Left colon (tissue), 2 donors: ENCODE measurements around the gene MMP3. TPM values are rescaled to one million over a fixed set of nuclear protein-coding genes. Genes with fewer than 3 reads are reported as not detected.
"Not testable (repeated sequence)": the region's sequence is repeated elsewhere in the genome, so short reads cannot be mapped to it uniquely, and the experiment has no call there.

Source experiments
- ATAC-seq: fragments of 200-7000 bp; cut with Tn5 transposase; one replicate; pipeline ENCODE4 v1.9.1; 2020; ENCODE audit warnings: mild to moderate bottlenecking, moderate library complexity
- DNase-seq, 2 donors: peaks; one replicate each; pipeline ENCODE4 v3.0.0-alpha.2; 2020
- intact Hi-C, 2 donors: fragments of 100-400 bp; cut with DNase I in 1 of 2; cut with micrococcal nuclease in 1 of 2; formaldehyde crosslinking; loops; one replicate each; pipeline versions ENCODE4 v1.11.2 to v1.14.0; 2022; cut with DNase I, micrococcal nuclease
- long read RNA-seq: library from polyadenylated mRNA; unstranded; transcript quantifications from one replicate; pipeline ENCODE4 v2.0.0, GENCODE V29; 2021
- total RNA-seq, 2 donors: library from RNA; stranded (reverse); fragmentation: NEBNext Ultra II Directional; extraction: Animal tissue kit (Norgen Biotek cat#: 25700); gene quantifications; one replicate each; pipeline ENCODE4 v1.2.1, GENCODE V29; 2021
- donor health status: DM: no; HTN: no; CAD: no.
- donor health status: DM: yes; HTN: yes; CAD: no.

The MMP3 gene
- total RNA-seq = 1 to 10 TPM in 1 of 2 donors, under 1 TPM in 1; 0.50 to 1.3 TPM
- long read RNA-seq = 0 reads

DNA sequence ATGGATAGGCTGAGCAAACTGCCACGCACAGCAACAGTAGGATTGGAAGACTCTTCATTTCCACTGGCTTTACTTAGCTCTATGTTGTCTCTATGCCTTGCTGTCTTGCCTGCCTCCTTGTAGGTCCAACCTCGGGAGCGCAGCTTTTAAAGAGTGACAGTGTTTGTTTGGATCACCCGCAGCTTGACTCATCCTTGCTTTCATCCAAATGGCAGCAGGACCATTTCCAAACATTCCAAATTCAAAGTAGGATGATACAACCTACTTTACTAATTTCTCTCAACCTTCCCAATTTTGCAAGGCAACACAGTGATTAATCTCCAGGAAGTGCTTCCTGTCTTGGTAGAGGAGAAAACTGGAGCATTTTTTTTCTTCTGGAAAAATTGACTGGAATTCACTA is at the start of gene MMP3:
Gene MMP3, minus strand, starts transcription at position 121 of the 400 bp plus-strand sequence. Its CDS starts 63 bp downstream, at position 58.
- DNase-seq = no peak
- intact Hi-C loops = loop anchor here in 1 of 2 donors (10.0 kb wide), 1 partner anchor 91 kb away; no protein-coding TSS in a partner anchor

DNA sequence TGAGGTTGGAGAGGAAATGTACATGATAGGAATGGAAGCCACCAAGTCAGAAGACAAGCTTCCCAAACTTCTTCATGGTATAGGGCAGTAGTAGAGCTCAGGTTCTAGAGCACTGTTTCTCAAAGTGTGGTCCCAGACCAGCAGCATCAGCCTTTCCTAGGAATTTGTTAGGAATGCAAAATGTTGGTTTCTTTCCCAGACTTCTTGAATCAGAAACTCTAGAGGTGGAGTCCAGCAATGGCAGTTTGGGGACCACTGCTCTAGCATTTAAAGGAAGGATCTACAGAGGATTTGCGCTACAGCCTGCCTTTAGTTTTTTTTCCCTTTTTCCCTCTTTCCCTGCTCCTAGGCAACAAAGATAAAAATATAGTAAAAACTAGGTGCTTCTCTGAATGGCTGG is 48.3 kb upstream of the MMP3 start:
- intact Hi-C loops = loop anchor here in 1 of 2 donors (10.0 kb wide), 1 partner anchor 57 kb away; no protein-coding TSS in a partner anchor
- DNase-seq (no peak), ATAC-seq (no peak)

More for the DNA sequence above, at the start of gene MMP3:
- no peak for ATAC-seq

DNA sequence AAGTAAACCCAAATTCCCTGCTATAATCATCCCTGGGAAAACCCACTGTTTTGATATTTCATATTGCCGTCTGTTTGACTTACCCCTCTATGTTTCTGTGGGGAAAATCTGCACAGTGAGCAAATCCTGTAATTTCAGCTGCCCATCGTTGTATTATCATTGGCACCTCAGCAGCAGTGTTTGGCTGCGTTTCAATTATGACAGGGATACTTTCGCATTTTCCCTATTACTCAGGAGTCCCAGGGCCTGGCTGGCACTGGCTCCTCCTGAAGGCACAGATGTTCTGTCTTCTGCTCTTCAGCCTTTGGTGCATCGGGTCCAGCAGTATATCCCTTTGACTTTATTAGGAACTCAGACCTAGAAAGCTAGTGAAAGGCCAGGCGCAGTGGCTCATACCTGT is 43.6 kb upstream of the MMP3 start:
- intact Hi-C loops = no loop called here
- ATAC-seq (no peak), DNase-seq (no peak)

DNA sequence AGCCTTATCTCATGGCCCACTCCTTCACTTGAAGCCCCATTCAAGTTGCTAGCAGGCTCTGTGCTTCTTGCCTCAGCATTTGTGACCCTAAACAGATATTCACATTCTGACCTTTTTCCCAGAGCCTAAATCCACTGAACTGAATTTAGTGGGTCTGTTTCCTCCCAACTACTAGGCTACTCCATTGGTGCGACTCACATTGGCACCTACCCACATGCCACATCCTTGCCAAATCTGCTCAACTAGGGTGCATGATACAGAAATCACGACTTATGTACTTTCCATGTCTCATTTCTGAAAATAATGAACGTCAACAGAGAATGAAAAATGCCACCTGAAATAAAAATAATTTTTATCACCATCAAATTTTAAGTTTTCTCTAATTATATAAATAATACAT is 39.7 kb upstream of the MMP3 start:
- no peak for ATAC-seq
- intact Hi-C loops = no loop called here
- DNase-seq = no peak

DNA sequence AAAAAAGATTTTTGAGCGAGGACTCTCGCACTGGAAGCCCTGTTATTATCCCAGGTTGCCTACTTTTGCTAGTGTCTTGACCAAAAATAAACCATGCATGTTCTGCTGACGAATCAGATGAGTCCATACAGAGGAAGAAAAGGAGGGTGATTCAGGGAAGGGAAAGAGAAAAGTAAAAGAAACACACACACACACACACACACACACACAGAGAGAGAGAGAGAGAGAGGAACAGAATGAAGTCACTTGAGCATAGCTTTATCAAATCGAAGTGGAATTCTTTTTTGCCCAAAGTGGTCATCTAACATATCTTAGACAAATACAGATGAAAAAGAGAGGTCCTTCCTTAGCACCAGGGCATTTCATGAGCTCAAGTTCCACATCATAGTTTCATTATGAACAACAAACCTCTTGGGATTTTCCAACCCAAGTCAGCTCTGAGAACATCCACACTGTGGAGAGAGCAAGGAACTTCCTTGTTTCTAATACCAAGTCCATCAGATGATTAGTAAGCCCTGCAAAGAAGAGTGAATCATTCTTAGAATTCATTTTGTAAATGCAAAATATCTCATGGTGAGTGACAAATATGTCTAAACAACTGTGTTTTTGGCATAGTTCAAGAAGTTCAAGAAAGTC is 39.1 kb upstream of the MMP3 start:
- no peak for ATAC-seq
- no peak for DNase-seq
- intact Hi-C loops = no loop called here

DNA sequence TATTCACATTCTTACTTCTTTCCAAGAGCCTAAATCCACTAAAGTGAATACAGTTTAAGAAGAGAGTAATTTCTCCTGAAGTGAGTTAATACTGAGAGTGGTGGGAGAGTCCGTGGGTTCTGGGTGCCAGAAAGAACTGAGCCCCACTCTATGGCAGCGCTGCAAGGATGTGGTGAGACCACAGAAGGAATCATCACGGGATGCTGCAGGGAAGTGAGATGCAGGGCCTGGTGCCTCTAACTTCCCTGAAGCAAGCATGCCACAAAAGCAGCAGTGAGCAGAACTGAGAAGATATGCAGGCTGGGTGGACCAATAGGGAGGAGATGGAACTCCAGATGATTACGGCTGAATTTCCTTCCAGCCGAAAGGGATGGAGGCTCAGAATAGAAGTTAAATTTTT is 36.4 kb upstream of the MMP3 start:
- DNase-seq (peak; percentile 7 to 26), ATAC-seq (no peak)

DNA sequence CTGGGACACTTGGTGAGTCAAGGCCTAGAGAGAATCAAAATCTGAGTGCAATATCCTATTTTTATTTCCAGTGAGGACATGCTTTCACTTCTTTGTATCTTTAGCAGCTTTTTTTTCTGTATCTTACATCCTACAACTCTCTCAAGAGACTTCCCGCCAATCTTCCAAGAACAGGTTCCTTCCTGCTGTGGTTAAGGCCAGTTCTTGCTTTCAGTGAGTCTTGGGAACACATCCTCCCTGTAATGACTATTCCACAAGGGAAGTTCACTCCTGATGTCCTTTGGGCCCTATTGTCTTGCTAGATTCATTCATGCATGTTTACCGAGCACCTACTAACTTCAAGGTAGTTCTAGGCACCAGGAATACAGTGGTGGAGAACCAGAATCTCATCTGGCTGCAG is 35.2 kb upstream of the MMP3 start:
- intact Hi-C loops = no loop called here
- DNase-seq = no peak
- no peak for ATAC-seq

More for the DNA sequence above, 36.4 kb upstream of the MMP3 start:
- intact Hi-C loops = no loop called here

DNA sequence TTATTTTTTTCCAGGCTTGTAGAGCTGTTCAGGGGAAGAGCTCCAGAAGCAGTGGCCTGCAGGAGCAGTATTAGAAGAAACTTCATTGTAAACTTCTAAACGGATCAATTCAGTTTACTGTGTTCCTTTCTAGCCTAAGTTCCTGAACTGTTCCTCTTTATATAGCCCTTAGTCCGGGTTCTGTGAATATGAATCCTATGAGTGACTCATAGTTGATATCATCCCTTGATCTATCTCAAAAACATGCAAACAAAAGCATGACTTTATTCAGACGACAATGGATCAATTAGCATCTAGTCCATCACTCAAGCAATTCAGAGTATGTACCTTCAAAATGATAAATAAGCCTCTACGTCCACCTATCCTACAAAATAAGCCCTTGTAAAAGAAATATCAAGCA is 31.4 kb upstream of the MMP3 start, which contains the start of gene MMP12:
Gene MMP12, minus strand, starts transcription at position 131 of the 400 bp plus-strand sequence. Its CDS starts 45 bp downstream, at position 86.
- intact Hi-C loops = no loop called here

DNA sequence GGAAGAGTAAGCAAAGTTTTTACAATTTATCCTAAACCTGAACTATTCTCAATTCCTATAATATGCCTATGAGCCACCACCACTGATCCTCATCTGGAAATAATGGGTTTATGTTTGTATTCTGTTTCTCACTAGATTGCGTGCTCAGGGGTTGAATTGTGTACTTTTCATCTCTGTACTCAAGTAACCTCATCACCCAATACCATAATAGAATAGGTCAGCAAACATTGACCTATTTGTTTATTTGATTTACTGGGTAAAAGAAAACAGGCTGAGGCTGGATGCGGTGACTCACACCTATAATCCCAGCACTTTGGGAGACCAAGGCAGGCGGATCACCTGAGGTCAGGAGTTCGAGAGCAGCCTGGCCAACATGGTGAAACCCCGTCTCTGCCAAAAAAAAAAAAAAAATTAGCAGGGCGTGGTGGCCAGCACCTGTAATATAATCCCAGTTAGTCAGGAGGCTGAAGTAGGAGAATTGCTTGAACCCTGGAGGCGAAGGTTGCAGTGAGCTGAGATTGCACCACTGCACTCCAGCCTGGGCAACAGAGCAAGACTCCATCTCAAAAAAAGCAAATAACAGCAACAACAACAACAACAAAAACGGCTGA is 26.1 kb upstream of the MMP3 start:
- ATAC-seq, DNase-seq, intact Hi-C loops: not testable (repeated sequence)

More for the DNA sequence above, 31.4 kb upstream of the MMP3 start, which contains the start of gene MMP12:
- DNase-seq = no peak
- no peak for ATAC-seq

DNA sequence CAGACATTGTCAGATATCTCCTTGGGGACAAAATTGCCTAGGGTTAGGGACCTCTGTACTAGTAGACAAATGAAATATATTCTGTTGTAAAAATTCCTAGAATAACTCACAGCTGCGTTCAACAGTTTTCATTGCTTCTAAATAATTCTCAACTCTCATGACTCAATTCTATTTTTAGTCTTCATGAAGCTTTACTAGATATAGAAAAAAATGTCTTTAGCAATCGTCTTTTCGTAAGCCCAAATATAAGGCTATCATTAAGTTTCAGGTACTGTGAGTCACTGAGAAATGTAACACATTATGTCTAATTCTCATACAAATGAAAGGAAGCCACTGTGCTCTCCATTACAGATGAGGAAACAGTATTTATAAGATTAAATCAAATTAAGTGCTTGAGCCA is 24.9 kb upstream of the MMP3 start:
- DNase-seq (no peak), ATAC-seq (no peak)
- intact Hi-C loops = no loop called here

DNA sequence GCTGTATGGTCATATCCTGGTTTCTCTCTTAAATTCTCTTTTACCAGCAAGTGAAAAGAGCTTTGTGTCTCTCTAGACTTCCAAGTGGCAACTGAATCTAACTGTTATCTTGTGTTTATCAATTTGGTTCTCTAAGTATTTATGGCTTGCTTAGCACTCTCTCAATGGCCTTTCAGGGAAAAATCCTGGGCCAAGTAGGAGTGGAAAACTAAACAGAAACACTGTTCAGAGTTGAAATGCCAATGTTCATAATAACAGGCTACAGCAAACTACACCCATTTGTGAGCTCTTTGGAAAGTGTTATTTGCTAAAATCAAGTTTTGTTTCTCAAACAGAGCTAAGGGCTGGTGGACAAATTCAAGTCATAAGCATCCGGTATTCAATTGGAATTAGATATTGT is 21.3 kb upstream of the MMP3 start:
- intact Hi-C loops = no loop called here
- no peak for DNase-seq
- ATAC-seq = no peak

DNA sequence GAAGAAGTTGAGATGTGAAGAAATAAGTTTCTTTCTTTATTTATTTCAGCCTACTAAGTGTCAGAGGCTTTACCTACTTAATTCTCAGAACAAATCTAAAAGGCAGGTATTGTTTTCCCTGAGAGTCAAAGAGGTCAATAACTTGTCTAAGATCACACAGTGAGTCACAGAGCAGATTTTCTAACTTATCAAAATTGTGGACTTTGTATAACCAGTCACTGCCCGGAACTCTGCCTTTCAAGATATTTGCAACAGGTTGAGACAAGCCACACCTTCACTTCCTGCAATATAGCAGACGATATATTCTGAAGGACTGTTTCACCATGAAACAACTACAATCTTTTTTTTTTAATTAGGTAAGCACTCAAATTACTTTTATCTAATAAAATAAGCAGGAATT is 10.5 kb upstream of the MMP3 start:
- ATAC-seq = peak; percentile 88
- DNase-seq = no peak
- intact Hi-C loops = no loop called here

DNA sequence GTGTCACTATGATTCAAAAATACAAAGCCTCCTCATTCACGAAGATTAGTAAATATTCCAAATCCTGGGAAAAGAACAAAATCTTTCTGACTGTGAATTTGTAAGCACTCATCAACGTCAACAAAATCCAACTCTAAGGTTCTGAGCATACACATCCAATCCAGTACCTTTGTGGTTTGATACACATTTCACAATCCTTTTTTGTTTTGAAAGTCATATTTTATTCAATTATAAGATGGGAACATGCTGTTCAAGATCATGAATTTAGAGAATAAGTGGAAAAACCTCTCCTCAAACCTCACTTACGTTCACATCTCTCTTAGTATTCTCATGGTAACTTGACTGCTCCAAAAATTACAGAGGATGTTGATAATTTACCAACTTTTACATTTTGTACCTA is 9.6 kb upstream of the MMP3 start:
- no peak for DNase-seq
- intact Hi-C loops = no loop called here
- ATAC-seq = no peak

DNA sequence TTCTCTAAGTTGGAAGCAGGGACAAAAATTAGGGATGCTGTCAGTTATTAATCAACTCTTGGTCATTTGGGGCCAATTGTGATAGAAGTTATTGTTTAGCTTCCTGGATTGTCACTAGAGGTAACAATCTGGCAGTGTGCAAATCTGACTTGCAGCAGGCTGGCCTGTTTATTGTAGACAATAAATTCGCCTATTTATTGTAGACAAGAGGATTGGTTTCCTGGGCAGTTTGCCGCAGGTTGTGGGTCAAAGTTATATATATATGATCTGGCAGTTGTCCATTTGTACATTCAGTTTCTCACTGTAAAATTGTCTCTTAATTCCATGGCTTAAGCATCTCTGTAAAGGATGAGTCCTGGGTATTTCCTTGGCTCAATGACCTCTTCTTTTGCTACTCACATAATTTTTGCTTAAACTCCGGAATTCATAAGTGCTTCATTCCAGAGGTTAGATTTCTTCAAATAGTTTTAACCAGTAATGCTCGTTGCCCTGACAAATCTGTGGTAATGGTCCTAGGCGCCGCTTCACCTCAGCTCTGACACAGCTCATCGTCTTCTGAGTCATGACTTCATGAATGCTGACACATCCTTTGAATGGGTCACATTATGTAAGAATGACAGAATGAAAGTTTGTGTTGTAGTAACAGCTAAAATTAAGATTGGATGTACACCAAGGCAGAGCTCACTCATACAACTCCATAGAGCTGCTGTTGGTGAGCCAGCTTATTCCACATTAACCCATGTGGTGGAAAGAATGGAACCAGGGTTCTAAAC is 7.8 kb upstream of the MMP3 start:
- intact Hi-C loops = no loop called here
- ATAC-seq (peak; percentile 91), DNase-seq (peak; percentile 26 to 40)

DNA sequence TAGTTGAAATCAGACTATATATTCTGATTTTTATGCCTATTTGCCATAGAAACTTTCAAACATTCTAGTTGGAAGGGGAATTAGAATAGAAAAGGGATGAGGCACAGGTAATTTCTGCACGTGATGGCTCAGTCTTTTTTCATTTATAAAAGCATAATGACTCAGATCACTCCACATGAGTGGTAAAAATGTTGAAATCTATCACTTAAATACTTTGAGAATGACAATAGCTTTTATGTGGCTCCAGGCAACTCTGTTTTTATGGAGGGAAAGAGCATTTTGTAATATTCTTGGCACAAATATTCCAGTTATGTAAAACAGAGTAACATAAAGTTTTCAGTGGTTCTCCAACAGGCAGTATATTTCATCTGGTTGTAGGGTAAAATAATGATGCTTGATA is 5.9 kb upstream of the MMP3 start:
- ATAC-seq = no peak
- intact Hi-C loops = loop anchor here in 1 of 2 donors (10.0 kb wide), 1 partner anchor 85 kb away; no protein-coding TSS in a partner anchor
- DNase-seq = no peak

DNA sequence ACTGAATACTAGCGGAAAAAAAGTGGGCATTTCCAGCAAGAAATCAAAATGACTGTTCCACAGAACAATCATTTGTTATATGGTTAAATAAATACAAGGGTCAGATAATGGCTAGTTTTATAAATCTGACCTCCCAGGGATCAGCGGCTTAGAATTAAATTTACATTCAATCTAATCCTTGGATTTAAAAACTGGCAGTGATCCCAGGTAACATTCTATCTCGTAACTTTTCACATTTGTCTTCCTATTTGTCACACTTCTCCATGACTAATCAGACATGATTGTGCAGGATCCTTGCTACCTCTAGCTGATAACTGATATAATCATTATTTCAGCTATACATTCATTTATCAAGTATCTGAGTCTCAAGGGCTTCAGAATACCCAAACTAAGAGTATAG is 2.9 kb upstream of the MMP3 start:
- no peak for DNase-seq
- intact Hi-C loops = loop anchor here in 1 of 2 donors (10.0 kb wide), 1 partner anchor 89 kb away; no protein-coding TSS in a partner anchor
- no peak for ATAC-seq

DNA sequence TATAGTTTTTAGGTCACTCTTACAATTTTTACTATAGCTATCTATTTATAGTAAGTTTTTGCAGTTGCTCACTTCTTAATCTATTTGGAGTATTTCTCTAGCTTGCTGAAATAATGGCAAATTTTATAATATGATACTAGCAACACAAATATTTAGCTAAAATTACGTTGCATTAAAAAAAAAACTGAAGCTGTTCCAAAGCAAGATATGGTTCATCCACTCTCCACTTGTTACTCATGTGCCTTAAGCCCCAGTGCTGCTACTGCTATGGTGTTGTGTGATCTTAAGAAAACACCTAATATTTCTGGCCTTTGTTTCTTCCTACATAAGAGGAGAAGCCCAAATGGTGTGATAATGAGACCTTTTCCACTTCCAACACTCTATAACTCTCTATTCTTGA is 479 bp downstream of the MMP3 start:
- DNase-seq = no peak

DNA sequence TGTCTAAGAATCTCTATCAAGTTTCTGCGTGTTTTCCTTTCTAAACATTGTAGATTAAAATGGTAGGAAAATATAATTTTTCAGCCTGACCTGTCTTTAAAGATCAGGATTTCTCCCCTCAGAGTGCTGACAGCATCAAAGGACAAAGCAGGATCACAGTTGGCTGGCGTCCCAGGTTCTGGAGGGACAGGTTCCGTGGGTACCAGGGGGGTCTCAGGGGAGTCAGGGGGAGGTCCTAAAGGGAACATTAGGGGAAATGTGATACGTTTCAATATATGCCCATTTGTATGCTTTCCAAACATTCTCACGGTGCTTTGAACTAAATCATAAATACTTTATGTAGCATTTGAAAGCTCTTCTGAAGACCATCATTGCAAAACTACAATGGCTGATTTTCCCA is 3.4 kb downstream of the MMP3 start:
- ATAC-seq (no peak), DNase-seq (no peak)
- intact Hi-C loops = loop anchor here in 1 of 2 donors (10.0 kb wide), 1 partner anchor 95 kb away; no protein-coding TSS in a partner anchor

More for the DNA sequence above, 479 bp downstream of the MMP3 start:
- intact Hi-C loops = loop anchor here in 1 of 2 donors (10.0 kb wide), 1 partner anchor 92 kb away; no protein-coding TSS in a partner anchor
- no peak for ATAC-seq

DNA sequence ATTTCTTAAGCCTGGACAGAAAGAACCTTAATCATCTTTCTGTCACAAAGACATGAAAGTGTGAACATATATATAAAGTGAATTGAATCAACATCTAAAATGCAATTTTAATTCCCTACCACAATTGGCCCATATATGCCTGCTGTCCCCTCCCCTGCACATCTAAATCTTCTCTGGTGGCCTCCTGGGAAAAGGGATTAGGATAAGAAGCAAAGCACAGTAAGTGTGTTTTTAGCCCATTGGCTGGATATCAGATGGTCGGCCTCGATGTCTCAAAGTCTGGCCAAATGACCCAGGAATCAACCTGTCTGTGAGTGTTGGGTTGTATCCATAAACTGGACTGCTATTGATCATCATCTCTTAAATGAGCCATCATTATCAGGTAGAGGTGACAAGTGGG is 5.8 kb downstream of the MMP3 start:
- DNase-seq = no peak
- ATAC-seq = no peak
- intact Hi-C loops = loop anchor here in 1 of 2 donors (10.0 kb wide), 1 partner anchor 57 kb away; no protein-coding TSS in a partner anchor
